Vagina (tissue), 2 donors: Measurements from ENCODE around the gene SERPINE2.

Experiments
- POLR2A ChIP-seq, 2 donors: fragments of 450-650 bp; IDR thresholded peaks; one replicate each; pipeline ENCODE4 v1.6.1; 2017; ENCODE audit warnings: antibody characterized with exemption in 2 of 2, mild to moderate bottlenecking in 2 of 2, moderate library complexity in 2 of 2
- POLR2AphosphoS5 ChIP-seq, 2 donors: sonication (generic); formaldehyde crosslinking; IDR thresholded peaks; one replicate each; pipeline ENCODE4 v1.9.0; 2017; ENCODE audit warnings: antibody characterized with exemption in 2 of 2, mild to moderate bottlenecking in 2 of 2, low read depth in 1 of 2; ENCODE audit not compliant: insufficient read depth in 1 of 2
- TF ChIP-seq, protein P1 (sequence below), 3 experiments: fragments of 450-650 bp in 2 of 3; fragments of 200-600 bp in 1 of 3; sonication (generic) in 1 of 3; IDR thresholded peaks; one replicate each; pipeline ENCODE4 v1.5.1; 2017 to 2019; ENCODE audit warnings: antibody characterized with exemption in 3 of 3, mild to moderate bottlenecking in 2 of 3, moderate library complexity in 2 of 3

DNA sequence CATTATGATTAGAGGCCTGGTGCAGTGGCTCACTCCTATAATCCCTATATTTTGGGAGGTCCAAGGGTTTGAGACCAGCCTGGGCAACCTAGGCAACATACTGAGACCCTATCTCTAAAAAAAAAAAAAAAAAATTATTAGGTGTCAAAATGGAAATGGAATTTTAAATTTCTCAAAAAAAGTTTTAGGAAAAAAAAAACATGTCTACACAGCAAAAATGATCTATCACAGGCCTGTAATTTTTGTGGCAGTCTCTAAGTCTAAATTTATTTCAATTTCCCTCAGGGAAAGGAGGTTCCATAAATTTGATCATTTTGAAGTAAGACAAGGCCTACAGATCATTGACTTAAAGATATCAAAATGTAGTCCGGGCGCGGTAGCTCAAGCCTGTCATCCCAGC, 65.5 kb downstream of the SERPINE2 start:
- TF ChIP-seq, protein P1, sequence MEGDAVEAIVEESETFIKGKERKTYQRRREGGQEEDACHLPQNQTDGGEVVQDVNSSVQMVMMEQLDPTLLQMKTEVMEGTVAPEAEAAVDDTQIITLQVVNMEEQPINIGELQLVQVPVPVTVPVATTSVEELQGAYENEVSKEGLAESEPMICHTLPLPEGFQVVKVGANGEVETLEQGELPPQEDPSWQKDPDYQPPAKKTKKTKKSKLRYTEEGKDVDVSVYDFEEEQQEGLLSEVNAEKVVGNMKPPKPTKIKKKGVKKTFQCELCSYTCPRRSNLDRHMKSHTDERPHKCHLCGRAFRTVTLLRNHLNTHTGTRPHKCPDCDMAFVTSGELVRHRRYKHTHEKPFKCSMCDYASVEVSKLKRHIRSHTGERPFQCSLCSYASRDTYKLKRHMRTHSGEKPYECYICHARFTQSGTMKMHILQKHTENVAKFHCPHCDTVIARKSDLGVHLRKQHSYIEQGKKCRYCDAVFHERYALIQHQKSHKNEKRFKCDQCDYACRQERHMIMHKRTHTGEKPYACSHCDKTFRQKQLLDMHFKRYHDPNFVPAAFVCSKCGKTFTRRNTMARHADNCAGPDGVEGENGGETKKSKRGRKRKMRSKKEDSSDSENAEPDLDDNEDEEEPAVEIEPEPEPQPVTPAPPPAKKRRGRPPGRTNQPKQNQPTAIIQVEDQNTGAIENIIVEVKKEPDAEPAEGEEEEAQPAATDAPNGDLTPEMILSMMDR (IDR thresholded peaks at IDR 0.05): no peak
- TF ChIP-seq POLR2A (IDR thresholded peaks at IDR 0.05): no peak
- TF ChIP-seq POLR2AphosphoS5 (IDR thresholded peaks at IDR 0.05; ENCODE audit: insufficient read depth in 1 of 2, low read depth in 1 of 2): no peak
